ENCODE measurements around the gene ZNF275.

GRCh38 chrX:153305972-153306371 is 28.0 kb upstream of the ZNF275 start:
- TF ChIP-seq, protein P1, sequence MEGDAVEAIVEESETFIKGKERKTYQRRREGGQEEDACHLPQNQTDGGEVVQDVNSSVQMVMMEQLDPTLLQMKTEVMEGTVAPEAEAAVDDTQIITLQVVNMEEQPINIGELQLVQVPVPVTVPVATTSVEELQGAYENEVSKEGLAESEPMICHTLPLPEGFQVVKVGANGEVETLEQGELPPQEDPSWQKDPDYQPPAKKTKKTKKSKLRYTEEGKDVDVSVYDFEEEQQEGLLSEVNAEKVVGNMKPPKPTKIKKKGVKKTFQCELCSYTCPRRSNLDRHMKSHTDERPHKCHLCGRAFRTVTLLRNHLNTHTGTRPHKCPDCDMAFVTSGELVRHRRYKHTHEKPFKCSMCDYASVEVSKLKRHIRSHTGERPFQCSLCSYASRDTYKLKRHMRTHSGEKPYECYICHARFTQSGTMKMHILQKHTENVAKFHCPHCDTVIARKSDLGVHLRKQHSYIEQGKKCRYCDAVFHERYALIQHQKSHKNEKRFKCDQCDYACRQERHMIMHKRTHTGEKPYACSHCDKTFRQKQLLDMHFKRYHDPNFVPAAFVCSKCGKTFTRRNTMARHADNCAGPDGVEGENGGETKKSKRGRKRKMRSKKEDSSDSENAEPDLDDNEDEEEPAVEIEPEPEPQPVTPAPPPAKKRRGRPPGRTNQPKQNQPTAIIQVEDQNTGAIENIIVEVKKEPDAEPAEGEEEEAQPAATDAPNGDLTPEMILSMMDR (conservative IDR thresholded peaks at IDR 0.05; ENCODE audit: low read length), result no peak
- TF ChIP-seq EZH2phosphoT487 (IDR thresholded peaks at IDR 0.05; ENCODE audit: borderline replicate concordance), result no peak

Data from Loucy (cell line).